ENCODE results near the gene SPATA33. TPM values are rescaled to one million over a fixed set of nuclear protein-coding genes. Genes with fewer than 3 reads are reported as not detected.

SPATA33 gene
- total RNA-seq, 1 experiment from 2014 or later: 12.0 TPM

- no peak for TF ChIP-seq ZNF281 (CRISPR knock-in tag; IDR thresholded peaks at IDR 0.05)
Measured at GRCh38 chr16:89704281-89704680, 46.6 kb downstream of the SPATA33 start (continued).

- Mint-ChIP-seq H3K4me3 (no peak overlapping the region), H3K27me3 (ENCODE audit: low read depth) (peaks cover 40% of the 10 kb centered on the region), H3K9me3 (no peaks in the 10 kb centered on the region), H3K27ac (no peak overlapping the region; the same call in 1 of the 2 replicates), H3K4me1 (peaks cover 18% of the 10 kb centered on the region), H3K36me3 (no peaks in the 10 kb centered on the region)
- ChIA-PET CTCF (interaction anchor here (0.7 to 2.7 kb wide), 10 partner anchors 9 to 219 kb away, joined by 3 to 17 read pairs (median 6); partner anchors contain the start of genes FANCA, SPIRE2 and VPS9D1), POLR2A (no interaction called here)
- ATAC-seq: no peak
- no peak for DNase-seq (ENCODE audit: low spot score)
- TF ChIP-seq ZNF263 (CRISPR knock-in tag; IDR thresholded peaks at IDR 0.05; ENCODE audit: low read depth) (no peak), TEAD4 (CRISPR knock-in tag; IDR thresholded peaks at IDR 0.05) (no peak)
Measured at GRCh38 chr16:89705006-89705405, 47.4 kb downstream of the SPATA33 start.

- DNase-seq (ENCODE audit: low spot score) (no peak), ATAC-seq (no peak)
- Mint-ChIP-seq H3K27me3 (ENCODE audit: low read depth) (peaks cover 40% of the 10 kb centered on the region), H3K27ac (no peak overlapping the region), H3K4me3 (peak overlapping the region; percentile 52; the same call in 1 of the 2 replicates), H3K4me1 (peaks cover 17% of the 10 kb centered on the region), H3K9me3 (no peaks in the 10 kb centered on the region), H3K36me3 (no peaks in the 10 kb centered on the region)
- ChIA-PET POLR2A (interaction anchor here (1.0 to 1.4 kb wide), 4 partner anchors 8 to 167 kb away, joined by 3 to 5 read pairs (median 4); partner anchors contain the start of genes TCF25 and VPS9D1), CTCF (interaction anchor here (0.6 to 2.7 kb wide), 36 partner anchors 8 to 376 kb away, joined by 3 to 18 read pairs (median 4); partner anchors contain the start of genes CDK10, CHMP1A, FANCA and SPATA33)
- TF ChIP-seq ATF1 (CRISPR knock-in tag; IDR thresholded peaks at IDR 0.05) (no peak), FOXP1 (CRISPR knock-in tag; IDR thresholded peaks at IDR 0.05; ENCODE audit: borderline replicate concordance) (0 out of 2 replicates have a peak, but pooled peaks have one; percentile 4)
Measured at GRCh38 chr16:89706518-89707260, 49.1 kb downstream of the SPATA33 start.

- Mint-ChIP-seq H3K4me1 (peaks cover 11% of the 10 kb centered on the region), H3K9me3 (no peaks in the 10 kb centered on the region), H3K4me3 (no peak overlapping the region), H3K27me3 (ENCODE audit: low read depth) (peaks cover 39% of the 10 kb centered on the region), H3K36me3 (no peaks in the 10 kb centered on the region), H3K27ac (no peak overlapping the region)
- ATAC-seq (no peak), DNase-seq (ENCODE audit: low spot score) (no peak)
- TF ChIP-seq IRF1 (CRISPR knock-in tag; IDR thresholded peaks at IDR 0.05): no peak
- TF ChIP-seq SP1 (CRISPR knock-in tag; conservative IDR thresholded peaks at IDR 0.05): no peak
- no peak for TF ChIP-seq ETV6 (CRISPR knock-in tag; IDR thresholded peaks at IDR 0.05)
- no peak for TF ChIP-seq ZNF396 (CRISPR knock-in tag; IDR thresholded peaks at IDR 0.05; ENCODE audit: borderline replicate concordance)
- TF ChIP-seq E2F1 (CRISPR knock-in tag; IDR thresholded peaks at IDR 0.05): no peak
- no peak for TF ChIP-seq ZBTB21 (CRISPR knock-in tag; IDR thresholded peaks at IDR 0.05; ENCODE audit: borderline replicate concordance)
- no peak for TF ChIP-seq ELF4 (CRISPR knock-in tag; IDR thresholded peaks at IDR 0.05; ENCODE audit: low read depth)
- no peak for TF ChIP-seq JUN (CRISPR knock-in tag; IDR thresholded peaks at IDR 0.05)
- TF ChIP-seq TP53 (CRISPR knock-in tag; IDR thresholded peaks at IDR 0.05): no peak
- TF ChIP-seq NR1H2 (CRISPR knock-in tag; IDR thresholded peaks at IDR 0.05): no peak
- TF ChIP-seq ZNF232 (CRISPR knock-in tag; IDR thresholded peaks at IDR 0.05): no peak
- TF ChIP-seq NR2C2 (CRISPR knock-in tag; IDR thresholded peaks at IDR 0.05): no peak
- TF ChIP-seq ZSCAN18 (CRISPR knock-in tag; IDR thresholded peaks at IDR 0.05): no peak
- TF ChIP-seq ATF1 (CRISPR knock-in tag; IDR thresholded peaks at IDR 0.05): no peak
- TF ChIP-seq CREM (CRISPR knock-in tag; IDR thresholded peaks at IDR 0.05): no peak
- TF ChIP-seq ESRRA (CRISPR knock-in tag; IDR thresholded peaks at IDR 0.05; ENCODE audit: borderline replicate concordance): no peak
- TF ChIP-seq JAZF1 (CRISPR knock-in tag; IDR thresholded peaks at IDR 0.05): no peak
- TF ChIP-seq ZMAT4 (CRISPR knock-in tag; IDR thresholded peaks at IDR 0.05): no peak
- no peak for TF ChIP-seq FOXP1 (CRISPR knock-in tag; IDR thresholded peaks at IDR 0.05; ENCODE audit: borderline replicate concordance)
- ChIA-PET POLR2A (no interaction called here), CTCF (interaction anchor here (0.6 to 6.2 kb wide), 4 partner anchors 7 to 216 kb away, joined by 3 to 36 read pairs (median 10); partner anchors contain the start of genes SPATA2L and VPS9D1)
Measured at GRCh38 chr16:89707695-89708094, 50.1 kb downstream of the SPATA33 start.

All from WTC11 (cell line).